Activated naive CD4-positive, alpha-beta T cell treated with anti-CD3 and anti-CD28 coated beads, Interleukin-2, amount 10 ng/mL, durations not matched to agents 5 hours and 36 hours (primary cell): ENCODE measurements around the gene TRMT6. TPM values are rescaled to one million over a fixed set of nuclear protein-coding genes. Genes with fewer than 3 reads are reported as not detected.

Experiments used
- total RNA-seq, 2 experiments: library from RNA; stranded (reverse); gene quantifications; one replicate each; pipeline ENCODE4 v1.2.3, GENCODE V29; 2021

The TRMT6 gene, protein sequence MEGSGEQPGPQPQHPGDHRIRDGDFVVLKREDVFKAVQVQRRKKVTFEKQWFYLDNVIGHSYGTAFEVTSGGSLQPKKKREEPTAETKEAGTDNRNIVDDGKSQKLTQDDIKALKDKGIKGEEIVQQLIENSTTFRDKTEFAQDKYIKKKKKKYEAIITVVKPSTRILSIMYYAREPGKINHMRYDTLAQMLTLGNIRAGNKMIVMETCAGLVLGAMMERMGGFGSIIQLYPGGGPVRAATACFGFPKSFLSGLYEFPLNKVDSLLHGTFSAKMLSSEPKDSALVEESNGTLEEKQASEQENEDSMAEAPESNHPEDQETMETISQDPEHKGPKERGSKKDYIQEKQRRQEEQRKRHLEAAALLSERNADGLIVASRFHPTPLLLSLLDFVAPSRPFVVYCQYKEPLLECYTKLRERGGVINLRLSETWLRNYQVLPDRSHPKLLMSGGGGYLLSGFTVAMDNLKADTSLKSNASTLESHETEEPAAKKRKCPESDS
- 10 to 100 TPM; 13.5 to 14.1 TPM for total RNA-seq

GRCh38 chr20:5950271-5951031 is at the start of gene TRMT6, which contains the start of gene MCM8:
TSS of gene TRMT6 (minus strand) at chr20:5950533. CDS start at chr20:5950405, 128 bp downstream.
TSS of gene MCM8 (plus strand) at chr20:5950652. CDS start at chr20:5952016, 1,364 bp downstream.

Other genes with a start within 250 kb of the TRMT6 start
- 10 to 100 TPM; 10.0 to 10.4 TPM for gene SHLD1, start 200.1 kb downstream of the TRMT6 start, total RNA-seq
- not detected for gene CHGB, start 39.0 kb downstream of the TRMT6 start, total RNA-seq
- 10 to 100 TPM; 23.7 to 24.2 TPM for gene MCM8, start 119 bp upstream of the TRMT6 start, total RNA-seq
- gene CRLS1, start 55.6 kb upstream of the TRMT6 start, total RNA-seq = 10 to 100 TPM; 28.7 to 29.1 TPM
- not detected for gene LRRN4, start 103.5 kb upstream of the TRMT6 start, total RNA-seq
- not detected for gene FERMT1, start 172.5 kb upstream of the TRMT6 start, total RNA-seq